Measurements from ENCODE around the gene CPEB3.
"Not testable (repeated sequence)": the region's sequence is repeated elsewhere in the genome, so short reads cannot be mapped to it uniquely, and the experiment has no call there.

The CPEB3 gene

DNA sequence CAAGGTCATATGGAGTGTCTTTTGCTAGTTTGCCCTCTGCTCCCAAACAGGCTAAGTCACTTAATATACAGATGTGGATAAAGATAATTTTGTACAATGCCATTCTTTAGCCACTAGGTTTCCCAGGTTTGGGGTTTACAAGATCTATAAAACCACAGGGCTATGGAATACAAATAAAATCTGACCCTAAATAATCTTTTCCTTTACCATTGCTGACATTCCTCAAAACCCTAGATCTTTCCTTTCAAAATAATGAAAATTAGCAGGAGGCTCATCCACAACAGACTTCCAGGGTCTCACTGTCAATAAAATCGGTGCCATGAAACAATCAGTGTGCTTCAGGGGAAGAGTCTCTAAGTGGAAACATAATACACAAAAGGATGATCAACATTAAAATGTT is 148.4 kb downstream of the CPEB3 start:
- H3K27ac ChIP-seq (ENCODE audit: low read depth, low read length), result no peak overlapping the region
- no peaks in the 10 kb centered on the region for H3K27me3 ChIP-seq (ENCODE audit: control insufficient read depth, insufficient read depth, low read length)
- H3K4me1 ChIP-seq (ENCODE audit: control insufficient read depth, insufficient read depth, low read length), result no peaks in the 10 kb centered on the region
- no peak overlapping the region for H3K4me3 ChIP-seq (ENCODE audit: low read depth, low read length)
- H3K9ac ChIP-seq (ENCODE audit: low read length), result no peak overlapping the region
- no peaks in the 10 kb centered on the region for H3K9me3 ChIP-seq (ENCODE audit: control insufficient read depth, insufficient read depth, low read depth, low read length)
- no peaks in the 10 kb centered on the region for H3K36me3 ChIP-seq (ENCODE audit: control insufficient read depth, insufficient read depth, low read length)

DNA sequence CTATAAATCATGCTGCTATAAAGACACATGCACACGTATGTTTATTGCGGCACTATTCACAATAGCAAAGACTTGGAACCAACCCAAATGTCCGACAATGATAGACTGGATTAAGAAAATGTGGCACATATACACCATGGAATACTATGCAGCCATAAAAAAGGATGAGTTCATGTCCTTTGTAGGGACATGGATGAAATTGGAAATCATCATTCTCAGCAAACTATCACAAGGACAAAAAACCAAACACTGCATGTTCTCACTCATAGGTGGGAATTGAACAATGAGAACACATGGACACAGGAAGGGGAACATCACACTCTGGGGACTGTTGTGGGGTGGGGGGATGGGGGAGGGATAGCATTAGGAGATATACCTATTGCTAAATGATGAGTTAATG is 149.7 kb downstream of the CPEB3 start:
- not testable (repeated sequence) for H3K9ac ChIP-seq (ENCODE audit: low read length); H3K27ac ChIP-seq (ENCODE audit: low read depth, low read length); H3K4me3 ChIP-seq (ENCODE audit: low read depth, low read length); H3K4me1 ChIP-seq (ENCODE audit: control insufficient read depth, insufficient read depth, low read length); H3K9me3 ChIP-seq (ENCODE audit: control insufficient read depth, insufficient read depth, low read depth, low read length); H3K27me3 ChIP-seq (ENCODE audit: control insufficient read depth, insufficient read depth, low read length); H3K36me3 ChIP-seq (ENCODE audit: control insufficient read depth, insufficient read depth, low read length)

DNA sequence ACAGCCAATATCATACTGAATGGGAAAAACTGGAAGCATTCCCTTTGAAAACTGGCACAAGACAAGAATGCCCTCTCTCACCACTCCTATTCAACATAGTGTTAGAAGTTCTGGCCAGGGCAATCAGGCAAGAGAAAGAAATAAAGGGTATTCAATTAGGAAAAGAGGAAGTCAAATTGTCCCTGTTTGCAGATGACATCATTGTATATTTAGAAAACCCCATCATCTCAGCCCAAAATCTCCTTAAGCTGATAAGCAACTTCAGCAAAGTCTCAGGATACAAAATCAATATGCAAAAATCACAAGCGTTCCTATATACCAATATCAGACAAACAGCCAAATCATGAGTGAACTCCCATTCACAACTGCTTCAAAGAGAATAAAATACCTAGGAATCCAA is 156.8 kb downstream of the CPEB3 start:
- H3K9me3 ChIP-seq (ENCODE audit: control insufficient read depth, insufficient read depth, low read depth, low read length); H3K4me3 ChIP-seq (ENCODE audit: low read depth, low read length); H3K9ac ChIP-seq (ENCODE audit: low read length); H3K36me3 ChIP-seq (ENCODE audit: control insufficient read depth, insufficient read depth, low read length); H3K27me3 ChIP-seq (ENCODE audit: control insufficient read depth, insufficient read depth, low read length); H3K27ac ChIP-seq (ENCODE audit: low read depth, low read length); H3K4me1 ChIP-seq (ENCODE audit: control insufficient read depth, insufficient read depth, low read length): not testable (repeated sequence)

DNA sequence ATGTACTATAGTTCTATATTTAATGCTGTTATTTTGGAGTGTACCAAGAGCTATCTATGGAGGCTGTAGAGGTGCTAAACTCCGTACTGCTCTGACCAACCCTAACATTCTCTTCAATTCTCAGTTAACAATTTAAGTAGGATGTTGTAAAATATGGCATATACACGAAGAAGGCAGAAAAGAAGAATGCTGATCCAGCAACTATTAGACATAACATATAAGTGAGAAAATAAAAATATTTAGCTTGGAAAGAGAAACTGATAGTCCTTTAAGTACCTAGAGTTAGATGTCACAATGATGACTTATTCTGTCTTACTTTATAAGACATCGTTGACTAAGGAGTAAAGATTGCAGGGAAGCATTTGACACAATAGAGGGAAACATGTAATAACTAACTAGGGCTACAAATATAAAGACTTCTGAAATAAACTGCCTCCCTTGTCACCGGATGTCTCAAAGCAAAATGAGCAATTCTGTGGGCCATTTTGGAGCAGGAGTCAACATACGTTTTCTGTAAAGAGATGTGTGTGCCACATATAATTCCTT is 159.5 kb downstream of the CPEB3 start:
- Histone ChIP-seq H3K36me3 (ENCODE audit: control insufficient read depth, insufficient read depth, low read length) (no peaks in the 10 kb centered on the region), H3K4me1 (ENCODE audit: control insufficient read depth, insufficient read depth, low read length) (no peaks in the 10 kb centered on the region), H3K27me3 (ENCODE audit: control insufficient read depth, insufficient read depth, low read length) (no peaks in the 10 kb centered on the region), H3K27ac (ENCODE audit: low read depth, low read length) (no peak overlapping the region), H3K4me3 (ENCODE audit: low read depth, low read length) (no peak overlapping the region), H3K9ac (ENCODE audit: low read length) (no peak overlapping the region), H3K9me3 (ENCODE audit: control insufficient read depth, insufficient read depth, low read depth, low read length) (no peaks in the 10 kb centered on the region)

- no peaks in the 10 kb centered on the region for H3K4me1 ChIP-seq (ENCODE audit: control insufficient read depth, insufficient read depth, low read length)
- no peak overlapping the region for H3K27ac ChIP-seq (ENCODE audit: low read depth, low read length)
- no peaks in the 10 kb centered on the region for H3K9me3 ChIP-seq (ENCODE audit: control insufficient read depth, insufficient read depth, low read depth, low read length)
- no peaks in the 10 kb centered on the region for H3K27me3 ChIP-seq (ENCODE audit: control insufficient read depth, insufficient read depth, low read length)
- no peak overlapping the region for H3K4me3 ChIP-seq (ENCODE audit: low read depth, low read length)
- no peak overlapping the region for H3K9ac ChIP-seq (ENCODE audit: low read length)
- H3K36me3 ChIP-seq (ENCODE audit: control insufficient read depth, insufficient read depth, low read length), result no peaks in the 10 kb centered on the region
Observed at GRCh38 chr10:92130622-92131274, 160.1 kb downstream of the CPEB3 start.

- H3K27ac ChIP-seq (ENCODE audit: low read depth, low read length), result no peak overlapping the region
- H3K27me3 ChIP-seq (ENCODE audit: control insufficient read depth, insufficient read depth, low read length), result no peaks in the 10 kb centered on the region
- no peak overlapping the region for H3K4me3 ChIP-seq (ENCODE audit: low read depth, low read length)
- no peaks in the 10 kb centered on the region for H3K4me1 ChIP-seq (ENCODE audit: control insufficient read depth, insufficient read depth, low read length)
- no peaks in the 10 kb centered on the region for H3K9me3 ChIP-seq (ENCODE audit: control insufficient read depth, insufficient read depth, low read depth, low read length)
- H3K36me3 ChIP-seq (ENCODE audit: control insufficient read depth, insufficient read depth, low read length), result no peaks in the 10 kb centered on the region
- no peak overlapping the region for H3K9ac ChIP-seq (ENCODE audit: low read length)
Observed at GRCh38 chr10:92126100-92126650, 164.7 kb downstream of the CPEB3 start.

- no peaks in the 10 kb centered on the region for H3K9me3 ChIP-seq (ENCODE audit: control insufficient read depth, insufficient read depth, low read depth, low read length)
- H3K36me3 ChIP-seq (ENCODE audit: control insufficient read depth, insufficient read depth, low read length), result no peaks in the 10 kb centered on the region
- no peak overlapping the region for H3K27ac ChIP-seq (ENCODE audit: low read depth, low read length)
- H3K4me3 ChIP-seq (ENCODE audit: low read depth, low read length), result no peak overlapping the region
- no peaks in the 10 kb centered on the region for H3K4me1 ChIP-seq (ENCODE audit: control insufficient read depth, insufficient read depth, low read length)
- H3K27me3 ChIP-seq (ENCODE audit: control insufficient read depth, insufficient read depth, low read length), result no peaks in the 10 kb centered on the region
- no peak overlapping the region for H3K9ac ChIP-seq (ENCODE audit: low read length)
Observed at GRCh38 chr10:92125144-92125543, 165.7 kb downstream of the CPEB3 start.

DNA sequence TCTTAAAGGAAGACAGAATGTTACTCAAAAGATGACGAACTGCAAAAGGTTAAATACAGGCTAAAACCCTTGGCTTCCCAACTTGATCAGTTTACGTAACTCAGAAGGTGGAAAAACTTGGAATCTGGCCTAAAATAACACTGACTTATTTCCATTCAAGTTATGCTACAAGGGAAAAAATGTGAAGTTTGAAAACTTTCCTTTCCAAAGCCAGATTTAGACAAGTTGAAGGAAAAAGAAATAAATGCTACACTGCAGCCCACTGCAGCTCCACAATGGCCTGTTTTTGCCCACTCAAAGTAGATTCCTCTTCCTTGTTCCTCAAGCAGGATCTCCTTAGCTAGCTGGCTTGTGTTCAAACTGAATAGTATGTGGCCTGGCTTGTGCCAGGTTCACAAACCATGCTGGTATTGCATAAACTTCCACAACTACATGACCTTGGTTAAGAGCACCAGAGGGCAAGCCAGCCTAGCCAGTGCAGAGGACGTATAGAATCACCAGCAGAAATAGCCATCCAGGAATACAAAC is 166.2 kb downstream of the CPEB3 start:
- no peak overlapping the region for H3K4me3 ChIP-seq (ENCODE audit: low read depth, low read length)
- H3K36me3 ChIP-seq (ENCODE audit: control insufficient read depth, insufficient read depth, low read length), result no peaks in the 10 kb centered on the region

DNA sequence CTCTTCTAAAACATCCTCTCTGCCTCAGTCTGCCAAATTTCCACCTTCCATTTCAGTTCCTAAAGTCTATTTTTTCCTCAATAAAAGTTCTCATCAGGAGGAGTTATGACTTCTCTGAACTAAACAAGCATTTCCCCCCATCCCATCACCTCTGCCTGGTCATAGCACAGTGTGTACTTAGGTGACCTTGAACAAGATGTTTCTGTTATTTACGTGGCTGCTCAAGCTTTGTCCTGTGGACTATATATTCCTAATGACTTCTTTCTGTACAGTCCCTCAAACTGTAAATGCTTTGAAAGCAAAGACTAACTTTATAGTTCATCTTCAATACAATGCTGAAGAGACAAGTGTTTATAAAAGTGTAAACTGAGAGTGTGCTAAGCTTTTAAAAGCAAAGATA is 166.9 kb downstream of the CPEB3 start:
- no peaks in the 10 kb centered on the region for H3K27me3 ChIP-seq (ENCODE audit: control insufficient read depth, insufficient read depth, low read length)
- H3K9me3 ChIP-seq (ENCODE audit: control insufficient read depth, insufficient read depth, low read depth, low read length), result no peaks in the 10 kb centered on the region
- H3K27ac ChIP-seq (ENCODE audit: low read depth, low read length), result no peak overlapping the region
- H3K4me3 ChIP-seq (ENCODE audit: low read depth, low read length), result no peak overlapping the region
- H3K36me3 ChIP-seq (ENCODE audit: control insufficient read depth, insufficient read depth, low read length), result no peaks in the 10 kb centered on the region
- H3K4me1 ChIP-seq (ENCODE audit: control insufficient read depth, insufficient read depth, low read length), result no peaks in the 10 kb centered on the region
- H3K9ac ChIP-seq (ENCODE audit: low read length), result no peak overlapping the region

More for the DNA sequence above, 166.2 kb downstream of the CPEB3 start:
- Histone ChIP-seq H3K27ac (ENCODE audit: low read depth, low read length) (no peak overlapping the region), H3K4me1 (ENCODE audit: control insufficient read depth, insufficient read depth, low read length) (no peaks in the 10 kb centered on the region), H3K27me3 (ENCODE audit: control insufficient read depth, insufficient read depth, low read length) (no peaks in the 10 kb centered on the region), H3K9me3 (ENCODE audit: control insufficient read depth, insufficient read depth, low read depth, low read length) (no peaks in the 10 kb centered on the region), H3K9ac (ENCODE audit: low read length) (no peak overlapping the region)

GRCh38 chr10:92122941-92123450 is 167.9 kb downstream of the CPEB3 start:
- Histone ChIP-seq H3K27ac (ENCODE audit: low read depth, low read length) (no peak overlapping the region), H3K27me3 (ENCODE audit: control insufficient read depth, insufficient read depth, low read length) (no peaks in the 10 kb centered on the region), H3K4me1 (ENCODE audit: control insufficient read depth, insufficient read depth, low read length) (no peaks in the 10 kb centered on the region), H3K36me3 (ENCODE audit: control insufficient read depth, insufficient read depth, low read length) (no peaks in the 10 kb centered on the region), H3K9me3 (ENCODE audit: control insufficient read depth, insufficient read depth, low read depth, low read length) (no peaks in the 10 kb centered on the region), H3K9ac (ENCODE audit: low read length) (no peak overlapping the region), H3K4me3 (ENCODE audit: low read depth, low read length) (no peak overlapping the region)

DNA sequence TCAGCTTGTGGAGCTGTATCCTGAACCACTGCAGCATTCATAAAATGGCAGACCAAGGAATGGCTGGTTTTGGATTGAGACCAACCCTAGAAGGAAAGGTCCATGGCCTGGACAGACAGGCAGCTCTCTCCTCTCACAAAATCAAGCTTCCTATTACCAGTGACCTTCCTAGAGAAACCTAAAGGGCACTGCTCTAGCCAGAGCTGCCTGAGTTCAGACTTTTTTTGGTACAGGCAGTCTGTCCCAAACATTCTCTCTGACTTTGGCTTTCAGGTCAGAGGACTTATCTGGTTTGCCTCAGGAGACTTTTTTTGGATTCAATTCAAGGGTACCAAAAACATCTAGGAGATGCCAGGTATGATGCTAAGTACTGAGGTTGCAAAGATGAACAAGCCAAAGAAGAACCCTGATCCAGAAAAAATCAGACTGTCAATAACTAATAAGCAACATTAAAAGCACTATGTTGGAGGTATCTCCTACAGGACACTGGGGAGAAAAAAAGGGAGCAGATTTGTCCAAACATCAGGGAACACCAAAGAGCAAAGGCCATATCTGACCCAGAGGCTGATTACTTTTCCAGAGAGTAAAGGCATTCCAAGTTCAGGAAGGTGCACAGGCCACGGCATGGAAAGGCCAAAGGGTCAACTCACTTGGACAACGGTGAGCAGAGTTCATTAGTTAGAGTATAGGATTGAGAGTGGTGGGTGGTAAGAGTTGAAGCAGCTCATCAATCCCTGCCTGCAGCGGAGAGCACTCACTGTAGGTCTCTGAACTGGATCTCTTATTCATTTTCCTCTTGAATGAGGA is 169.0 kb downstream of the CPEB3 start:
- no peaks in the 10 kb centered on the region for H3K9me3 ChIP-seq (ENCODE audit: control insufficient read depth, insufficient read depth, low read depth, low read length)
- no peak overlapping the region for H3K27ac ChIP-seq (ENCODE audit: low read depth, low read length)
- no peak overlapping the region for H3K9ac ChIP-seq (ENCODE audit: low read length)
- H3K4me1 ChIP-seq (ENCODE audit: control insufficient read depth, insufficient read depth, low read length), result no peaks in the 10 kb centered on the region
- H3K36me3 ChIP-seq (ENCODE audit: control insufficient read depth, insufficient read depth, low read length), result no peaks in the 10 kb centered on the region
- no peaks in the 10 kb centered on the region for H3K27me3 ChIP-seq (ENCODE audit: control insufficient read depth, insufficient read depth, low read length)
- H3K4me3 ChIP-seq (ENCODE audit: low read depth, low read length), result no peak overlapping the region

Data from HUES6 (cell line).